GM19238 (cell line): ENCODE measurements around the gene TMEM255A.

Source experiments
- DNase-seq: peaks from one replicate; pipeline ENCODE4 v3.0.0; 2011; ENCODE audit warnings: low spot score; ENCODE audit not compliant: insufficient read length

Gene TMEM255A

GRCh38 chrX:120308558-120308957, 2.7 kb downstream of the TMEM255A start:
- DNase-seq, result no peak

DNA sequence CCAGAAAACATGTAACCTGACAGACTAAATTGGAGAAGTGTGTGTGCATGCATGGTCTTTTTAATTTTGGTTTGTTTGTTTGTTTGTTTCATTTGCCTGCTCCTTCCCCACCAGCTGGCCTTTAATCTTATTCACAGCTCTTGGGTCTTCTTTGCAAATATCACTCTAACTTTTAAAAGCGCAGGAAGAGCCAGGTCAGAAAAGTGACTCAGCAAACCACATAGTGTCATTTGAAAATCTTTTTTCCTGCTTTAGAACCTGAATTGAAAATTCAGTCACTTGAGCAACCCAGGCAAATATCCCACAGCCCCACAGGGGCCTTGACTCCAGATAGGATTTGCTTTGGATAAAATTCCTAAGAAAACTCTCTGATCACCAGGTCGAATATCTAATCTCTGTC, 4.6 kb downstream of the TMEM255A start:
- no peak for DNase-seq

DNA sequence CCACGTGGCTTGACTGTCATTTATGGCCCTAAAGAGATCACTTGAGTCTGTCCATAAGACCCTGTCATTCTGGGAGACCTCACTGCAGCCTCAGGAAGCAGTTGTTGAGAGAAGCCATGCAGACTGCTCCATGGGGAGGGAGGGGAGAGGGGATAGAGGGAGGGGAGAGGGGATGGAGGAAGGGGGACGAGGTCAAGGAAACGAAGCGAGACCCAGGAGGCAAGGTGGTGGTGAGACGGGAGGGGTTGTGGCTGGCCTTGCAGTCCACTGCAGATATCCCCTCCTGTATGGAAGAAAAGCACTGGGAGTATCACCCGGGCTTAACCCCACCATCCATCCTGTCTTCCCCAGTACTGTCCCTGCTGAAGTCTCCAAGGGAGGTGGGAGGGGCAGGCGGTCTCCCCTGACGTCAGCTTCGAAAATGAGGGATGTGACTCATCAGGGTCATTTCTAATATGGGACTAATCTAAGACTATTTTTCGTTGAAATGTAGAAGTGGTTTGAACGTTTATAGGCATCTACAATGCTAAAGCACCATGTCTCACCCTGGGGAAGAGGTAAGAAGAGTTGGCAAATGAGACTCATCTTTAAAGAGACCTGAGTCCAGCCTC, 5.6 kb downstream of the TMEM255A start:
- DNase-seq, result no peak

GRCh38 chrX:120304256-120304655, 7.0 kb downstream of the TMEM255A start:
- DNase-seq, result no peak

GRCh38 chrX:120302434-120302833, 8.8 kb downstream of the TMEM255A start:
- peak; percentile 27 for DNase-seq

DNA sequence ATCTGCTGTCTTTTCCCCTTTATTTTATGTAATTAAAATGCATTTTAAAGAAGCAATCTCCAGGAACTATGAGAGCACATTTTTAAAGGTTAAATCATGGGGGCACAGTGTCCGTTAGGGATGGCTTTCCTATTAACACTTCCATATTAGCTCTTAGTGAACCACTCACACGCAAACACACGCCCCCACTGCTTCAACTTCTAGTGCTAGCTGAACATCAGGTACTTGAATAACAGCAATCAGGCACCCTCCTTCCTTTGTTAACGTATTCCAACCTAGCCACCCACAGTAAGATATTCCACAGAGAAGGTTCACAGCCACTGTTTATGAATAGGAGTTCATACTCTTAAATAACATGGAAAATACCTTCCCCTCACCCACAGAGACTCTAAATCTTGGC, 9.3 kb downstream of the TMEM255A start:
- no peak for DNase-seq

DNA sequence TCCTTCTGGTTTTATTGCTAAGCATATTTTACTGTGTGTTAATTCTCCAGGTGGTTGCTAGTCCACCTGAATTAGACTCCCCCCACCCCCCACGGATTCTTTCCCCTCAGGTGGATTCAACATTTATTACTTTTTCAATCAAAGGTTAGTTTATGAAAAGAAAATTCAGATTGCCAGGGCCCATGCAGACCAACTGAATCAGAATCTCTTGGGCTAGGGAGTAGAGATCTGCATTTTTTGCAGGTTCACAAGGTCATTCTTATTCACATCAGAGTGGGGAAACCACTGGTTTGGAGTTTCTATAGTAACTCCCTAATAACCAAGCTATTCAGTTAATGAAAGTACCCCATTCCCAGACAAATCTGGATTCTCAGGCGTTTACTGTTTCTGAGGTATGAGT, 9.8 kb downstream of the TMEM255A start:
- DNase-seq, result no peak

DNA sequence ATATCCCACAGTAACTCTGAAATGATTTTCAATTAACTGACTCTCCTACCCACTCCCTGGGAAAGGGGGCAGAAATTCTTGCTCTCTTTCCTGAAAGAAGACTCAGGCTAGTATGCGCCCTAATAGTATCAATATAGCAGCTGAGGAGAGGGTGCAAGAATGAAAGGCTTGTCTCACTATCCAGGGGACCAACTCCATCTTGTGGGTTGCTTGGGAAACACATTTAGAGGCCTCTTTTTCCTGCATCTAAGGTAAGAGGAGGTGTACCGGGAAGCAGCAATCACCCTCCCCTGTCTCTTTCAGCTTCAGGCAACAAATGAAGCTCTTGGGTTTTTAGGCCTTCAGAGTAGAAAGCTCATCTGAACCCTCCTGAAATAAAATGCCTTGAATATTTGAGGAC, 11.3 kb downstream of the TMEM255A start:
- DNase-seq, result no peak

DNA sequence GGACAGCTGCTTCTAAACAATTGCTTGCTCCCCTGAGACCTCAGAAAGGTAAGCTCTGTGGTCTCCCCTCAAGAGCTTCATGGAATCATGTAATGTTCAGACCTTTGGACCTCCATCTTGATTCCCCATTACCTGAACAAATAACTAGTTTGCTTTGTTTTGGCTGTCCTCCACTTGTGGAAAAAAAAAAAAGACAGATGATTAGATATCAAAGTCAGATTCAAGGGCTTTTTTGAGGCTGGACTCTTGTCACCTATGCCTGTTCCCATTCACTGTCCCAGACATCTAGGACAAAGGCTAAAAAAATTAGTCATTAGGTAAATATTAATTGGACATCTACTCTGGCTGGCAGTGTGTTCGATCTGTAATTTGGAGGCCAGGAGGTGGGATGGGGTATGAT, 13.3 kb downstream of the TMEM255A start:
- no peak for DNase-seq

- DNase-seq, result no peak
These were observed 16.6 kb downstream of the TMEM255A start for GRCh38 chrX:120294651-120295050.

DNA sequence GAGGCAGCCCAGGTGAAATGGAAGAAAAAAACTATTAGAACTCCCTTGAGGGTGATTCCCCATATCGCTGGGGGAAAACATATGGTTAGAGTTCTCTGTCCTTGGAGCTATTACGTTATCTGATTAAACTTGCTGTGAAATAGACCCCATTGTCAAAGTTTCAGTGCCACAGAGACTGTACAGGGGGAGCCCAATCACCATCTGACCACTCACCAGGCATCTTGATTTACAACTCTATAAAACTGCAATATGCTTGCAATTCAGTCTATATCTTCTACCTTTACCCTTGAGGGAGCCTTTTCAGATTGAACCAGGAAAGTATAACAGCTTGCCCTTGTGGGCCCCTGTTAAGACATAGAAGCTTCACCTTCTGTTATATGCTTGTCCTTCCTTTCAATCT, 18.2 kb downstream of the TMEM255A start:
- no peak for DNase-seq

DNA sequence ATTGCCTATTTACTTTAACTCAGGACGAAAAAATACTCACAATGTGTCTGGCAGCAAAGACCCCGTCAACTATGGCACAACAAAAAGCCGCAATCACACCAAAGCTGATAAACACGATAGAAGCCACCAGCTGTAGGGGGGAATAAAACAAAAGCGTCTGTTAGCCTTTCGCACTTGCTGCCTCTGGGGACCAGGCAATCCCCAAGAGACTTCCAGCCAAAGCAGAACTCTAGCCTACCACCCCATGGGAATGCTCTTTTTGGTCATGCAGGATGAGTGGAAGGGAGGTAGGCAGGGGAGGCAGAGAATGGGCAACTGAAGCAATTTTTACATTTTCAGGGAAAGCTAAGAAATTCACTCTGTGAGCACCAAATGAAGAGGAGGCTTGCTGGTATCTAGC, 20.1 kb downstream of the TMEM255A start:
- no peak for DNase-seq

DNA sequence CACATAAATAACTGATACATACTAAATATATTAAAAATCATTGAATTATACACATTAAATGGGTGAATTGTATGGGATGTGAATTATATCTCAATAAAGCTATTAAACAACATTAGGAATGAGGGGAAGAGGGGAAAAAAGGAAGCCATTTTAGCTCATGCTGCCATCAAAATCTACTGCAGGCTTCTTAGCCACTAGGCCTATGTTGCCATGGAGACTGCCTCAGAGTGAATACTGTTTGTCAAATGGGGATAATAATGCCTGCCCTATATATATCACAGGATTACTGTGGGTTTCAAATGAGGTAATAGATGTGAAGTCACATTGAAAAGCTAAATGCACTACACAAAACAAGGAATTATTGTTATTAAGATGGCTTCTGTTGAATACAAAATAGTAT, 21.2 kb downstream of the TMEM255A start:
- DNase-seq, result no peak

DNA sequence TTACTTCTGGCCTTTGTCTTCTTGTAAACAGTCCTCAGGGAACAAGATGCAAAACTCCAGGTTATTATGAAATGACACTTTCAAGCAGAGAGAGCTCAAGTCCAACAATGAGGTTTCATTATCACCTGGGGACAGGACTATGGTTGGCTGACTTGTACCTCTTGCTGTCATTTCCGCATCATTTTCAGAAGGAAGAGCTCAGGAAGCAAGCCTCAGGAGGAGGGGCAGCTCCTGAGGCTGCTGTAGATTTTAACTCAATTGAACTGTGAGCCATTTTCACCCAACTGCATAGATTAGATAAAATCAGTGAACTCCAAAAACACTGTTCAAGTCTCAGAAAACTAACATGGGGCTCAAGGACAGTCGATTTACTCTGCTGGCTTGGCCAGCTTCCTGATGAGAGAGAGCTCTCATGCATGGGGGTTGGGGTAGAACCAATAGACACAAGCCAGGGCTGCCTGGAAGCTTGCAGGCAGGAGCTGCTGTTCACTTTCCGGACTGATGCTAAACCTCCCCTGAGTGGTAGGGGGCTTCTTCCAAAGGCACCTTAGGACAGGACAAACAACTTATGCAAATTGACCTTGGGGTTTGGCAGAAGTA, 23.6 kb downstream of the TMEM255A start:
- DNase-seq, result no peak

- DNase-seq, result no peak
These were observed 24.3 kb downstream of the TMEM255A start for GRCh38 chrX:120286733-120287512.

DNA sequence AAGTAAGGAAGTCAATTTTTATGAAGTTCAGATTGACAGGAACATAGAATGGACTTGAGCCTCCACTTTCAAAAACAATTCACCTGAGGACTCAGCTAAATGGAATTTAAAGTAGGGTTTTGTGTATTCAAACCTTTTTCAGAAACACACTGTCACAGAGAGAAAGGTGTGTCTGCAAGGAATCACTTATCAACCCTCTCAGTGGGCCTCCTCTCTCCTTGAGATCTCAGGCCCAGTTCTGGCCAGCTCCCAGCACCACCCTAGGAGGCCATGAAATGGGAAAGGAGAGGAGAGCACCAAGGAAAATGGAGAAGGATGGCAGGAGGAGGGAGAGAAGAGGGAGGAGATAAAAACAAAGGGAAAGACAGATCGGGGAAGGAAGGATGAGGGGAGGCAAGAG, 28.6 kb downstream of the TMEM255A start:
- DNase-seq, result no peak

DNA sequence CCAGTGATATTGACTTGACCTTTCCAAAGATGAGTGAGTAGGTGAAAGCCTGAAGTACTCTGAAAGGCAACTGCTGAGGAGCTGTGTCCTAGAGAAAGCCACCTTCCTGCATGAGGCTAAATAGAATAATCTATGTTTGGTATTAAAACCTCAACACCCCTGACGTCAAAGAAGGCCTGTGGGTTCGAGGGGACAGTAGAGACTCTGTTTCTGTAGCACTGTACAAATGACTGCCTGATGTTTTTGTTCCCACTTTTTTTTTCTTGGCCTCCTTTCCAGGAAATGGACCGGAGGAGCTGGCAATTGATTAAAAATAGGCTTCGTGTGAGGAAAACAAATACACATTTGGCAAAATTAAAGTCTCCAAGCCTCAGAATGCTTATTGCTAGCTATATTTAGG, 29.5 kb downstream of the TMEM255A start:
- DNase-seq, result no peak

GRCh38 chrX:120281021-120281624, 30.1 kb downstream of the TMEM255A start:
- DNase-seq, result no peak

GRCh38 chrX:120274958-120275357, 36.3 kb downstream of the TMEM255A start:
- DNase-seq, result no peak

- DNase-seq, result no peak
These were observed 37.1 kb downstream of the TMEM255A start for GRCh38 chrX:120274145-120274544.

GRCh38 chrX:120271218-120271617, 40.0 kb downstream of the TMEM255A start:
- DNase-seq, result no peak

- DNase-seq, result no peak
These were observed 40.7 kb downstream of the TMEM255A start for GRCh38 chrX:120270567-120270966.
